Fibroblast of peridontal ligament (primary cell): ENCODE measurements around the gene HAGH.

ENCODE experiments used
- DNase-seq: peaks from one replicate; pipeline ENCODE4 v3.0.0-alpha.2; 2010; ENCODE audit errors: extremely low read depth

Gene HAGH

DNA sequence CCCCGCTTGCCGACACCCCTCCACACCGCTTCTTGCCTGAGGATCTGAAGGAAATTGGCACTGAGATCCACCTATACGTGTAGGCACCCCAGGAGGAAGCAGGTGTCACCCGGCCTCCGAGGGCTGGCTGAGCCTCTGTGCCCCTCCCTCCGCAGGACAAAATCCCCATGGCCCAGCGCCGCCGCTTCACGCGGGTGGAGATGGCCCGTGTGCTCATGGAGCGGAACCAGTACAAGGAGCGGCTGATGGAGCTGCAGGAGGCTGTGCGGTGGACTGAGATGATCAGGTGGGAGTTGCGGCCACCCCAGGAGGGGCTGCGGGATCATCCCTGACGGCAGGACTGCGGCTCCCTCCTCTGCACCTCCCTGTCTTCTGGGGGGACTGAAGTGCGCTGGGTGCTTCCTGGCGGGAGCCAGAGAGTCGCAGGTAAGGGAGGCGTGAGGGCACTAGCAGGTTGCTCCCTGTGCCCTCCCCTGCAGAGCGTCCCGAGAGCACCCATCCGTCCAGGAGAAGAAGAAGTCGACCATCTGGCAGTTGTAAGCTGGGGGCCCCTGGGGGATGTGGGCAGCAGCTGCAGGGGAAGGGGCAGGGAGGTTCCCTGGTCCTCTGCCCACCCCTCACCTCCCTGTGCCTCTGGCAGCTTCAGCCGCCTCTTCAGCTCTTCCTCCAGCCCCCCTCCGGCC lies 64.3 kb downstream of the HAGH start:
- no peak for DNase-seq

DNA sequence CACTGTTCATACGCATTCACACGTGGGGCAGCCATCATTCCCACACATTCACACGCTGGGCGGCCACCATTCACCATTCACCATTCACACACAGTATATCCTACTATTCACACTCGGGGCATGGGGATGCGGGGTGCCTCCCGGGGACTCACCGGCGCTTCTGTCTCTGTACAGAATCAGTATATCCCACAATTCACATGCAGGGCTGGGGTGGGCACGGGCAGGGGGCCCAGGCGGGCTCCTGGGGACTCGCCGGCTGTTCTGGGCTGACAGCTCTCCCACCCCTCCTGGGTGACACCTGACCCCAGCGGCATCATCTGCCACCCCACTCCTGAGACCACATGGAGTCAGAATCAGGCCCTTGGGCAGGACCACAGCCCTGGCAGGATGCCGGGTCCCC lies 64.9 kb downstream of the HAGH start:
- DNase-seq = no peak

DNA sequence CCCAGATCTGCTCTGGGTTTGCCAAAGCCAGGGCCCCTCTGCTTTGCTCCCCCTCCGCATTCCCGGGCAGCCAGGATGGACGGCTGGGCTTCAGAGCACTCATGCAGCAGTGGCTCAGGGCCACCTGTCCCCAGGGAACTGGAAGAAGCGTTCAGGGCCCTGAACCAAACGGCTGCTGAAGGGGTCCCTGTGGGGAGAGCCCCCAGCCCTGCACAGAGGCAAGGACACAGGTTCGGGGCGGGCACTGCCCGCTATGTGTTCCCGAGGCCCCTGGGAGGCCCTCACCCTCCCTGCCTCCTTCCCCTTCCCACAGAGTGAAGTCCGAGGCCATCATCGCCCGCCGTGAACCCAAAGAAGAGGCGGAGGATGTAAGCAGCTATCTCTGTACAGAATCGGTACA lies 65.7 kb downstream of the HAGH start:
- no peak for DNase-seq

DNA sequence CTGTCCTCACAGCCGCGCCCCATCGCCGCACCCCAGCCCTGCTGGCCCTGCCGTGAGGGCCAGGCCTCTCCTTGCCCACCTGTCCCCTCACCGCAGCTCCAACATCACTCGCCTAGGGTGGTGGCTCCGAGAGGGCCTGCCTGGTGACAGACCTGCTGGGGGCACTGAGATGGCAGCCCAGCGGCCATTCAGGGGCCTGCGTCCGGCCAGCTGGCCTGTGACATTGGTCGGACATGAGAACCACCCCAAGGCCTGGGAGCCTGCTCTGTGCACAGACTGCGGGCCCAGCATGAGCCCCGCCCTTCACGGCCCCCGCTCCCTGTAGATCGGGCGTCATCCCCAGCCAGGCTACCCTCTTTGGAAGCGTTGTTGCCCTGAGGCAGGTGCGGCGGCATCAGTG lies 67.1 kb downstream of the HAGH start:
- no peak for DNase-seq

DNA sequence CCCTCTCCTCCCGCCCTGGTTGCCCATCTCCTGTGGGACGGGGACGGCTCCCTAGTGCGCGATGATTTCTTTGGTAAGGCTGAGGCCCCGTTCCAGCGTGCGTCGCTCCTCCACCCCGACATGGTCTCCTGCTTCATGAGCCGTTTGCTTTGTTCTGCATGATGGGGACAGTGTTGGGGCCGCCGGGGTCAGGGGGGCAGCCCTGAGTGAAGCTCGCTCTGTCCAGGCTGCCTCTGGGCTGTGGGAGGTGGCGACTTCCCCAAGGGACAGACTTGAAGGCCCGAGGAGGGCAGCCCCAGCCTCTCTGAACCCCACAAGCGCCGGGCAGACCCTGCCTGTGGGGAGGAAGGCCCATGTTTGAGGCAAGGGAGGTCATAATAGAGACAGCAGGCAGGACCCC lies 67.7 kb downstream of the HAGH start:
- DNase-seq = no peak

DNA sequence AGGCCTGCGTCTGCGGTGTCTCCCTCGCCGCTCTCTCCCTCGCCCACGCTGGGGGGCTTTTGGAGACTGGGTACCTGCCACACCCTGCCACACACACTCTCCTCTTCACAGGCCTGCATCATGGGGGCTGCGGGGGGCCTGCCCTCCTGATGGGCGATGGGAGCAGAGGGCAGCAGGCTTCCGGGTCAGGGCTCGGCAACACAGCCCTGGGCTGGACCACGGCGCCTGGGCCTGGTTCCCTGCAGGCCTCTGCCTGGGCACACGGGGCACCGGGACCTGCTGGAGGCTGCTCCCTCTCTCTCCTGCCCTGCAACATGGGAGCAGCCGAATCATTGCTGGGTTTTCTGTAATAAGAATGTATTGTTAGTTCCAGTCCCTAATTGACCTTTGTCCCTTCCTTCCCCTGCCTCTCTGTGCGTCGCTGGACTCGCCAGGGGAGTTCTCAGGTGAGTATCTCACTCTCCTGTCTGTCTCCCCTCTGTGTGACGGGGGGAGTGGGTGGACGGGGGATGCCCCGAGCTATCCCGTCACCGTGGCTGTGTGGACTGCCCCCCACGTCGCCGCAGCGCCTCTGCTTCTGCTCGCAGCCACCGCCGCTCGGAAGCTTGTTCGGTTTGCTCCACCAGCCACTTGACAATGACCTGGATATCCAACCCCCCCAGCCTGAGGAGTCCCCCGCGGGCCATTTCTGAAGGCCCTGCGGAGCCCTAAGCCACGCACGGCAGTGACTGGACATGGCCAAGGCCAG lies 68.7 kb downstream of the HAGH start:
- DNase-seq = no peak
